GM18868 (cell line): ENCODE results near the gene SAPCD2.
"Not testable (repeated sequence)": the region's sequence is repeated elsewhere in the genome, so short reads cannot be mapped to it uniquely, and the experiment has no call there.

Experiments
- ATAC-seq: cut with Tn5 transposase; IDR thresholded peaks from one replicate; pipeline ENCODE4 v1.9.1; 2021; ENCODE audit warnings: mild to moderate bottlenecking, moderate library complexity; ENCODE audit not compliant: unreplicated experiment

SAPCD2 gene

GRCh38 chr9:137034039-137034708 is 36.2 kb downstream of the SAPCD2 start:
- ATAC-seq: no peak

- ATAC-seq: not testable (repeated sequence)
Measured at GRCh38 chr9:137033481-137033880, 36.9 kb downstream of the SAPCD2 start.

- no peak for ATAC-seq
Measured at GRCh38 chr9:137032858-137033257, 37.5 kb downstream of the SAPCD2 start.

GRCh38 chr9:137031904-137032640 is 38.3 kb downstream of the SAPCD2 start, which contains the start of gene FUT7:
Gene FUT7 (minus strand): TSS chr9:137032088. CDS start chr9:137031991, 97 bp downstream.
- no peak for ATAC-seq

GRCh38 chr9:137030538-137031527 is 39.5 kb downstream of the SAPCD2 start:
- no peak for ATAC-seq

- no peak for ATAC-seq
Measured at GRCh38 chr9:137030006-137030405, 40.4 kb downstream of the SAPCD2 start.

GRCh38 chr9:137029058-137029936 is 41.1 kb downstream of the SAPCD2 start:
- ATAC-seq: no peak

GRCh38 chr9:137028263-137029057 is 41.9 kb downstream of the SAPCD2 start:
- ATAC-seq: no peak

GRCh38 chr9:137027369-137028262 is 42.7 kb downstream of the SAPCD2 start, which contains the start of gene ABCA2:
Gene ABCA2 (minus strand): TSS chr9:137028237. CDS start chr9:137028140, 97 bp downstream.
- no peak for ATAC-seq

GRCh38 chr9:137026828-137027227 is 43.5 kb downstream of the SAPCD2 start:
- no peak for ATAC-seq

- ATAC-seq: no peak
Measured at GRCh38 chr9:137026384-137026783, 44.0 kb downstream of the SAPCD2 start.

- ATAC-seq: no peak
Measured at GRCh38 chr9:137025517-137025966, 44.8 kb downstream of the SAPCD2 start.

- ATAC-seq: no peak
Measured at GRCh38 chr9:137023583-137023991, 46.8 kb downstream of the SAPCD2 start.

GRCh38 chr9:137023157-137023556 is 47.2 kb downstream of the SAPCD2 start:
- ATAC-seq: no peak

GRCh38 chr9:137022662-137023008 is 47.7 kb downstream of the SAPCD2 start:
- no peak for ATAC-seq

- no peak for ATAC-seq
Measured at GRCh38 chr9:137021979-137022661, 48.2 kb downstream of the SAPCD2 start.

- no peak for ATAC-seq
Measured at GRCh38 chr9:137021568-137021978, 48.8 kb downstream of the SAPCD2 start.
